Stomach smooth muscle (tissue), 2 donors: Measurements from ENCODE around the gene OR8A1.

ENCODE experiments used
- H3K27ac ChIP-seq: one replicate; pipeline ENCODE4 v1.7.0; 2013; ENCODE audit warnings: mild to moderate bottlenecking, low read length, inconsistent platforms
- H3K27me3 ChIP-seq, 2 donors: one replicate each; pipeline ENCODE4 v1.7.0; 2013; ENCODE audit warnings: low read length in 2 of 2; ENCODE audit not compliant: insufficient read depth in 2 of 2, control insufficient read depth in 1 of 2
- H3K36me3 ChIP-seq, 2 donors: one replicate each; pipeline ENCODE4 v1.7.0; 2013; ENCODE audit warnings: low read length in 2 of 2; ENCODE audit not compliant: control insufficient read depth in 2 of 2, insufficient read depth in 2 of 2
- H3K4me1 ChIP-seq: one replicate; pipeline ENCODE4 v1.7.0; 2013; ENCODE audit warnings: low read length; ENCODE audit not compliant: control insufficient read depth, insufficient read depth
- H3K4me3 ChIP-seq, 2 donors: one replicate each; pipeline ENCODE4 v1.7.0; 2013; ENCODE audit warnings: low read length in 2 of 2
- H3K9ac ChIP-seq, 2 donors: one replicate each; pipeline ENCODE4 v1.7.0; 2013; ENCODE audit warnings: low read length in 2 of 2, mild to moderate bottlenecking in 1 of 2
- H3K9me3 ChIP-seq, 2 donors: one replicate each; pipeline ENCODE4 v1.7.0; 2013; ENCODE audit warnings: low read length in 2 of 2; ENCODE audit not compliant: control insufficient read depth in 2 of 2
- donor health status: healthy.
- donor health status: Pancreatic carcinoma.

OR8A1 gene

GRCh38 chr11:124569697-124570096 lies at the start of gene OR8A1:
Gene OR8A1, plus strand, starts transcription at chr11:124569997. Its CDS starts 123 bp downstream, at chr11:124570120.
- H3K9me3 ChIP-seq = no peaks in the 10 kb centered on the region
- no peak within 1 kb of the TSS for H3K4me3 ChIP-seq
- no peak within 1 kb of the TSS for H3K9ac ChIP-seq
- no peaks in the 10 kb centered on the region for H3K36me3 ChIP-seq
- no peaks in the 10 kb centered on the region for H3K4me1 ChIP-seq
- H3K27me3 ChIP-seq = no peaks in the 10 kb centered on the region
- no peak within 1 kb of the TSS for H3K27ac ChIP-seq

GRCh38 chr11:124520550-124520854 lies 49.3 kb upstream of the OR8A1 start:
- Histone ChIP-seq H3K27me3 (no peaks in the 10 kb centered on the region), H3K9me3 (no peaks in the 10 kb centered on the region), H3K4me3 (no peak overlapping the region), H3K9ac (no peak overlapping the region), H3K36me3 (no peaks in the 10 kb centered on the region), H3K27ac (no peak overlapping the region), H3K4me1 (no peaks in the 10 kb centered on the region)

GRCh38 chr11:124533626-124534025 lies 36.2 kb upstream of the OR8A1 start:
- Histone ChIP-seq H3K27ac (no peak overlapping the region), H3K27me3 (no peaks in the 10 kb centered on the region), H3K36me3 (no peaks in the 10 kb centered on the region), H3K9ac (no peak overlapping the region), H3K4me1 (no peaks in the 10 kb centered on the region), H3K4me3 (no peak overlapping the region), H3K9me3 (no peaks in the 10 kb centered on the region)

- H3K36me3 ChIP-seq = no peaks in the 10 kb centered on the region
- no peaks in the 10 kb centered on the region for H3K9me3 ChIP-seq
- H3K4me3 ChIP-seq = no peak overlapping the region
- H3K27ac ChIP-seq = no peak overlapping the region
- H3K4me1 ChIP-seq = no peaks in the 10 kb centered on the region
- H3K9ac ChIP-seq = no peak overlapping the region
- H3K27me3 ChIP-seq = no peaks in the 10 kb centered on the region
These were observed 35.7 kb upstream of the OR8A1 start for GRCh38 chr11:124534051-124534450.

- H3K27me3 ChIP-seq = no peaks in the 10 kb centered on the region
- no peak overlapping the region for H3K9ac ChIP-seq
- H3K9me3 ChIP-seq = no peaks in the 10 kb centered on the region
- H3K4me3 ChIP-seq = no peak overlapping the region
- H3K27ac ChIP-seq = no peak overlapping the region
- H3K4me1 ChIP-seq = no peaks in the 10 kb centered on the region
- no peaks in the 10 kb centered on the region for H3K36me3 ChIP-seq
These were observed 34.1 kb upstream of the OR8A1 start for GRCh38 chr11:124535552-124536232.

- H3K9ac ChIP-seq = no peak overlapping the region
- H3K4me1 ChIP-seq = no peaks in the 10 kb centered on the region
- no peaks in the 10 kb centered on the region for H3K9me3 ChIP-seq
- H3K27me3 ChIP-seq = no peaks in the 10 kb centered on the region
- H3K36me3 ChIP-seq = no peaks in the 10 kb centered on the region
- H3K27ac ChIP-seq = no peak overlapping the region
- no peak overlapping the region for H3K4me3 ChIP-seq
These were observed 33.3 kb upstream of the OR8A1 start for GRCh38 chr11:124536520-124536919.

GRCh38 chr11:124538019-124538418 lies 31.8 kb upstream of the OR8A1 start:
- no peaks in the 10 kb centered on the region for H3K36me3 ChIP-seq
- no peaks in the 10 kb centered on the region for H3K9me3 ChIP-seq
- H3K27me3 ChIP-seq = no peaks in the 10 kb centered on the region
- no peak overlapping the region for H3K4me3 ChIP-seq
- H3K27ac ChIP-seq = no peak overlapping the region
- no peak overlapping the region for H3K9ac ChIP-seq
- H3K4me1 ChIP-seq = no peaks in the 10 kb centered on the region

GRCh38 chr11:124541204-124541603 lies 28.6 kb upstream of the OR8A1 start:
- no peaks in the 10 kb centered on the region for H3K27me3 ChIP-seq

GRCh38 chr11:124543145-124543544 lies 26.7 kb upstream of the OR8A1 start:
- Histone ChIP-seq H3K9me3 (no peaks in the 10 kb centered on the region), H3K27me3 (no peaks in the 10 kb centered on the region), H3K36me3 (no peaks in the 10 kb centered on the region), H3K9ac (no peak overlapping the region), H3K27ac (no peak overlapping the region), H3K4me1 (no peaks in the 10 kb centered on the region), H3K4me3 (no peak overlapping the region)

More at GRCh38 chr11:124541204-124541603, 28.6 kb upstream of the OR8A1 start:
- Histone ChIP-seq H3K9ac (no peak overlapping the region), H3K9me3 (no peaks in the 10 kb centered on the region), H3K4me1 (no peaks in the 10 kb centered on the region), H3K27ac (no peak overlapping the region), H3K4me3 (no peak overlapping the region), H3K36me3 (no peaks in the 10 kb centered on the region)

GRCh38 chr11:124543554-124543953 lies 26.2 kb upstream of the OR8A1 start, which contains the start of gene OR8B12:
Gene OR8B12, minus strand, starts transcription at chr11:124543654. Its CDS starts 0 bp downstream, at chr11:124543654.
- H3K9me3 ChIP-seq = no peaks in the 10 kb centered on the region
- H3K4me3 ChIP-seq = no peak within 1 kb of the TSS
- H3K9ac ChIP-seq = no peak within 1 kb of the TSS
- no peaks in the 10 kb centered on the region for H3K4me1 ChIP-seq
- no peak within 1 kb of the TSS for H3K27ac ChIP-seq
- no peaks in the 10 kb centered on the region for H3K27me3 ChIP-seq
- no peaks in the 10 kb centered on the region for H3K36me3 ChIP-seq

- no peaks in the 10 kb centered on the region for H3K4me1 ChIP-seq
- no peak overlapping the region for H3K4me3 ChIP-seq
- H3K27ac ChIP-seq = no peak overlapping the region
- no peaks in the 10 kb centered on the region for H3K9me3 ChIP-seq
- no peaks in the 10 kb centered on the region for H3K36me3 ChIP-seq
- no peak overlapping the region for H3K9ac ChIP-seq
- no peaks in the 10 kb centered on the region for H3K27me3 ChIP-seq
These were observed 18.6 kb upstream of the OR8A1 start for GRCh38 chr11:124551189-124551588.
